IPS DF 4.7 (cell line): ENCODE measurements around the gene OSBPL3.

ENCODE experiments used
- DNase-seq: peaks from one replicate; pipeline ENCODE4 v3.0.0-alpha.2; 2013; ENCODE audit warnings: low spot score; ENCODE audit errors: extremely low read depth

OSBPL3 gene

GRCh38 chr7:24866004-24866615 lies 113.9 kb downstream of the OSBPL3 start:
- no peak for DNase-seq

DNA sequence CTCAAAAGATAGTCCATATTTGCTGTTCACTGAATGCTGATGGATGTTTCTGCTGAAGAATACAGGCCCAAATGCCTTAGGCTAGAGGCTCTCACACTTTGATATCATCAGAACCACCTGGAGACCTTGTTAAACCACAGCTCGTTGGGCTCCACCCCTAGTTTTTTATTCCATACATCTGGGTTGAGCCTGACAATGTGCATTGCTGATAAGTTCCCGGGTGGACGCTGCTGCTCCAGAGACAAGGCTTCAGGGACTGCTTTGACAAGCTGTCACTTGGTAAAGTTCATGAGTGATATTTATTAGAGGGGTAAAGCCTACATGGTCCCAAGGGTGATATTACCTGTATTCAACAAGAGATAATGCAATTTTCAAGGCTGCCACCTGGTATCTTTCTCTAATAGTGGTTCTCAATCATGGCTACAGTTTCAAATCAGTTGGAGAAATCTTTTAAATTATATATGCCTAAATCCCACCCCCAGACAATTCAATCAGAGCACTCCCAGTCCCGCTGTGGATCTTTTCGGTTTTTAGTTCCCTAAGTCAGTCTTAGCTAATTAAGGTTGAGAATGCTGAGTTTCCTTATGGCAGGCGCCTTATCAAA lies 115.7 kb downstream of the OSBPL3 start:
- no peak for DNase-seq

DNA sequence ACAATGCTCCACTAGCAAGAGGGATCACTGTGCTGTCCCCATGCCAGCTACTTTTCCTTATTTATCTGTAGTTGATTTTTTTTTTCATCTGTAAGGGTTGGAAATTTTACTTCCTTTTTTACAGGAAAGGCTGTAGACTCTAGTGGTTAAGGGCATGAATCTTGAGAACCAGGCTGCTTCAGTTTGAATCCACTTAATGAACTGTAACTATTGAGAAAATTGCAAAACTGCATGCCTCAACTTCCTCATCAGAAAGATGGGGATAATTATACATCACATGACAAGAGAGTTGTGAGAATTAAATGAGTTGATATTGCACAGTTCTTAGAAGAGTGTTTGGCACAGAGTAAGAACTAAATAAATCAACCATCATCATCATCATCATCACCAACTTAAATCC lies 116.4 kb downstream of the OSBPL3 start:
- DNase-seq = no peak

DNA sequence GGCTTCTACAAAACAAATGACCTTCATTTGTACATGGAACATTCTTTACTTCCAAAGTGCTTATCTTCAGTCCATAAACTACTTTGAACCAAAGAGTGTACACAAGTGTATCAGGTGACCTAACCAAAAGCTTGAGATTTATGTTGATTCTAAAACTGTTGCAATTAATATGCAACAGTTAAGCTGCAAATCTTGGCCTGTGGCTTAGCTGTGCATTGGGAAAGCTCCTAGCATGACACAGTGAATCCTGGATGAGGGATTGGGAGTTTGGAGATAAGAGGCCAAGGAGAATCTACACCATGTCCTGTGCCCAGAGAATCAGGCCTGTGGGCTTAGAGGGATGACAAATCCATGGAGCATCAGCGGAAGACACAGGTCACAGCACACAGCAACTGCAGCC lies 117.5 kb downstream of the OSBPL3 start:
- DNase-seq = no peak

DNA sequence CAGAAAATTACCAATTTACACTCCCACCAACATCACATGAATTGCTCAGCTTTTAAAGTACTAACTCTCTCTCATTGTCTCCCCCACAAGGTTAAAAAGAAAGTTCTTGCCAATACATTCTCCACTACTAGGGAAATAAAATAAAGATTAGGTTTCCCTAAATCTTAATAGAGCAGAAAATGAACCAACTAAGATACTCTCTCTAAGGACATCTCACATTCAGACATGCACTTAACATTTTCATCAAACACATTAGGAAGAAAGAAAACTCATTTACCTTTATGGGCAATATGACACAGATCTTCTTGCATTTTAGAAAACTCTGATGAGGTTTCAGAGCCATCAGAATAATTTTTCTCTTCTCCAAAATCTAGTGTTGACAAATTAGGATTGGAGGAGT lies 118.6 kb downstream of the OSBPL3 start:
- no peak for DNase-seq

- DNase-seq = no peak
Observed at GRCh38 chr7:24860611-24861010, 119.4 kb downstream of the OSBPL3 start.

DNA sequence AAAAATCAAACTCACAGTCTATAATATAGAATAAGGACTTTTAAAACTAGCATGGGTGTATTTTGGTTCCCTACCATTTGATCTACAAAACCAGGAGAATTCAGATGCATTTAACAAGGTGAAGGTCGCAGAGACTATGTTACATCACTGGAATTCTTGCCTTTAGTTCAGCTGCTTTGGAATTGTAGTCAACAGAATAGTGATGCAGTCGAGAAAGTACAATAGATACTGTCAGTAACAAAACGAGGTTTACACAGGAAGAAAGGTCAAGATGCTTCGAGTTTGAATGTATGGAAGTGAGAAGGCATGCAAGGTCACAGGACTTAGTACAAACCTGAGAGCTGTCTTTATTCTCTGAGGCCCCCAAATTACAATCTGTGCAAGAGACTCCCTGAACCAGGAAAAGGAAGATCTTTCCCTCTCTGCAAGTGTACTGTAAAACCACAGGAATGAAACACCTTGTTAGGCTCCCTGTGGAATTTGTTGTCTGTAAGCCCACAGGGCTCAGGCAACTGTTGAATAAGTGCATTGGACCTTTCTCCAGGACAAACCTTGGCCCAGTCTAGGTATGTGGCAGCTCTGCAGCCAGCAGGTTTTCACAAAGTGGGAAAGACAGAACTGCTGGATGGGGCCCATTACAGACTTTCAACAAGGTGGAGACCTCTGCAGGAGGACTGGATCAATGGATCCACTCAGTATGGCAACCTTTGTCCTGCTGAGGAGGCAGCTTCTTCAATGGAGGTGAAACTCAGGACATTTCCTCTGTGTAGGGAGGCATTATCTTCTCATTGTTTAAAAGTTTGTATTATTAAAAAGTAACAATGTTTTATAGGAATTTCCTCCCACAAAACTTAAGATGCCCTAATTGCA lies 121.6 kb downstream of the OSBPL3 start:
- no peak for DNase-seq

- DNase-seq = no peak
Observed at GRCh38 chr7:24857623-24858022, 122.4 kb downstream of the OSBPL3 start.

DNA sequence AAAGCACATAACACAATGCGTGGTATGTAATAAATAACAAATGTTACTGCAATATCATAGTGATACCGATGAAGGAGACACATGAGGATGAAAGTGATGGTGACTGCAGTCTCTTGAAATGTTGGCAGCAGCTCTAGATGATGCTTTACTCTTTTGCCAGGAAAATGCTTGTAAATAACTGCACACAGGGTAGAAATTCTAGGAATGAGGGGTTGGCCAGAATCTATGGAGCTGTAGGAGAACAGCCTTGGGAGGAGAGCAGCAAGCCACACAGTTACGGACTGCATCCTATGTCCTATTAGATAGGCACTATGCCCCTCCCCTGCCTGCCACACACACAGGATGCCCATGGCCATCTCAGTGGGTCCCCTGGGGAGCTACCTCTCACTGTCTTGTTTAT lies 125.1 kb downstream of the OSBPL3 start:
- no peak for DNase-seq

- no peak for DNase-seq
Observed at GRCh38 chr7:24851786-24852185, 128.2 kb downstream of the OSBPL3 start.

- no peak for DNase-seq
Observed at GRCh38 chr7:24848878-24849277, 131.1 kb downstream of the OSBPL3 start.

GRCh38 chr7:24847754-24848153 lies 132.2 kb downstream of the OSBPL3 start:
- DNase-seq = no peak

DNA sequence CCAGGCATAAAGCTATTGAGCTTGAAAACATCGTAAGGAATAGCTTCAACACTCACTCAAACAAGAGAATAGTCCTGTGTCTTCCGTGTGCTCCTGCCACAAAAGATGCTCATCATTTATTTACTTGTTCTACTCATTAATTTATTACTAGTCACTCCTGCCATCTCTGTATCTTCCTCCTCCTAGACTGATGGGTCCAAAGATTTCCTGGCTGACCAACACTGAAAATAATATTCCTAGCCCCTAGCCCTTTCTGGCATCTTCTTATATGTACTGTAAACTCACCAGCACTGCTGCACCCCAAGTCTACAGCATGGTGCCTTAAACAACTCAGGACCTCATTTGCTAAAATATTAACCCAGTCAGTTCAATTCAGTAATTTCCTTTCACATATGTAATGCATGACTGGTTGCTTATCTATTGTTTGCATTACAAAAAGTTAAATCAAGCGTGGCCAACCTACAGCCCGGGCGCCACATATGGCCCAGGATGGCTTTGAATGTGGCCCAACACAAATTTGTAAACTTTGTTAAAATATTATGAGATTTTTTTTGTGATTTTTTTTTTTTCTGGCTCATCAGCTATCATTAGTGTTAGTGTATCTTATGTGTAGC lies 136.1 kb downstream of the OSBPL3 start:
- DNase-seq = no peak

DNA sequence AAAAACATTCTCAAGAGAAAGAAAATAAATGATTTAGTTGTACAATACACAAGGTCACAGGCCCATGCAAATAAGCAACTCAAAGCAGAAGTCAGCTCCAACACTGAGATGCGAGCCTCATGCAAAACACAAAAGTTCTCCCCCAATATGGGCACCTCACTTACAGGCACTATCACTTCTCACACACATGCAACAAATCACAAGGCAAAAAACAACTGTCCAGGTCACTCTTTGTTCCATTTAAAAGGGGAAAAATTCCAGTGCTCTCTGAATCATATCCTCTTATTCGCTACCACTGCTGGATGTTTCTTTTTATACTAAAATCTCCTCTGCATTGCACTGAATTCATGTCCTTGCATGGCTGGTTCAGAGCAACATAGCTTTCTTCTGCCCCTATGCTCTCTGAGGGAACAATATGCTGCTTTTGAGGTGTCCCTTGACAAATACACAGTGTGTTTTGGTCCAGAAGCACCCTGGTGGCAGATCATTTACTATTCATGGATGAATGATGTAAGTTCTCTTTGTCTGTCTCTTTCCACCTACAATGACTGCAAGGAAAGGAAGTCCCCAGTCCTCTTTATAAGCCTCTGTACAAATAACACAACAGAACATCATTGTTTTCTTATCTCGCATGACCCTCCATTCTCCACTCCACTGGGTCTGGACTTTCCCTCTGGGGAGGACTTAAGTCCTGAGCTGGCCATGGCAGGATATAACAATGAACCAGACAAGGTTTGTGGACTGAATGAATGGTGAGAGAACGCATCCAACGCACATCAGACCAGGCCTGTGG lies 137.3 kb downstream of the OSBPL3 start:
- DNase-seq = no peak

DNA sequence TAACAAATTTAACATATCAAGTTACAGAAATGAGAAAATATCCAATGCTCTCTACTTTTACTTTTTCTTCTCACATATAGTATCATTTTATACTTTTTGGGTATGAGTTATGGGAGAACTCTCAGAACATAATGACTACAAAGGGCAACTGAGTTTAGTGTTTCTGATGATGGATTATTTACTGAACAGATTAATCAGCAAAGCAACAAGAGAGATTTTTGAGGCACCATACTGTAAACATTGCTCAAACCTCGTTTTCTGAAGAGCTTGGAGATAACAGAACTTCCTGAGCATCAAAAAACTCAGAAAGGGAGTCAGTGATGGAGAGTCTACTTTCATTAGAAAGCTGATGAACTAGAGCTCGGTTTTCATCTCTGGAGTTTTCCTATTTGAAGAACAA lies 137.9 kb downstream of the OSBPL3 start:
- no peak for DNase-seq

DNA sequence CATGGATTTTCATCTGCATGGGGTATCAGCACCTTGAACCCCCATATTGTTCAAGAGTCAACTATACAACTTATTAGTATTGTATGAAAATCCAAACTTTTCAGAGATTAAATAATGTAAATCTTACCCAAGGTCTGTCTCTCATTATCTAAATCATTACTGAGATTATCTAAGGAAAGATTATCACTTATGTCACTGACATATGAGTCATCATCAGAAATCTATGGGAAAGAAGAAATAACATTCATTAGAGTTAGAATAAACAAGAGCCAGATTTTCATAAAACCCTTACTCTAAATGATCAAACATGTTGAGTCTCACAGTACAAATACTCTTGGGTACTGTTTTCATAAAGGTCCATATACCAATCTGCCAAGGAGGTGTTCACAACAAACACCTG lies 139.4 kb downstream of the OSBPL3 start:
- DNase-seq = no peak

DNA sequence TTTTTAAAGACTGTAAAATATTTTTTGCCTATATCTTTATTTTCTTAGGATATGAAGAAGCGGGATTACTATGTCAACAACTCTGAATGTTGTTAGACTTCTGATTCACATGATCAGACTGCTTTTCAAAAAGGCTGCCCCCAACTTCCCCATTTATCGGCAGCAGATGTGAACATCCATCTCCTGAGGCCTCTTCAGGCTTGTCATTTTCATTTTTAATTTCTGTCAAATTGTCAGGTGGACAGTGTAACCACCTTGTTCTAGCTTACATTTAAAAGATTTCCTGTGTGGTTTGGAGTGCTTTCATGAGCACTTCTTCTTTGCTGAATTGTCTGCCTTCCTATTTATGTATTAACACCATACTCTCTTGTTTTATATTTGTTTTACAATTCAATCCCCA lies 143.9 kb downstream of the OSBPL3 start:
- no peak for DNase-seq

DNA sequence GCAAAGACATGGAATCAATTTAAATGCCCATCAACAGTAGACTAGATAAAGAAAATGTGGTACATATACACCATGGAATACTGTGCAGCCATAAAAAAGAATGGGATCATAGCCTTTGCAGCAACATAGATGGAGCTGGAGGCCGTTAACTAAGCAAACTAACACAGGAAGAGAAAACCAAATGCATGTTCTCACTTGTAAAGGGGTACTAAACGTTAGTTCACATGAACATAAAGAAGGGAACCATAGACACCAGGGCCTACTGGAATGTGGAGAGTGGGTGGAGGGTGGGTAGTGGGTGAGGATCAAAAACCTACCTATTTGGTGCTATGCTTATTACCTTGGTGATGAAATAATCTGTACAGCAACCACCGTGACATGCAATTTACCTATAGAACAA lies 144.3 kb downstream of the OSBPL3 start:
- no peak for DNase-seq

DNA sequence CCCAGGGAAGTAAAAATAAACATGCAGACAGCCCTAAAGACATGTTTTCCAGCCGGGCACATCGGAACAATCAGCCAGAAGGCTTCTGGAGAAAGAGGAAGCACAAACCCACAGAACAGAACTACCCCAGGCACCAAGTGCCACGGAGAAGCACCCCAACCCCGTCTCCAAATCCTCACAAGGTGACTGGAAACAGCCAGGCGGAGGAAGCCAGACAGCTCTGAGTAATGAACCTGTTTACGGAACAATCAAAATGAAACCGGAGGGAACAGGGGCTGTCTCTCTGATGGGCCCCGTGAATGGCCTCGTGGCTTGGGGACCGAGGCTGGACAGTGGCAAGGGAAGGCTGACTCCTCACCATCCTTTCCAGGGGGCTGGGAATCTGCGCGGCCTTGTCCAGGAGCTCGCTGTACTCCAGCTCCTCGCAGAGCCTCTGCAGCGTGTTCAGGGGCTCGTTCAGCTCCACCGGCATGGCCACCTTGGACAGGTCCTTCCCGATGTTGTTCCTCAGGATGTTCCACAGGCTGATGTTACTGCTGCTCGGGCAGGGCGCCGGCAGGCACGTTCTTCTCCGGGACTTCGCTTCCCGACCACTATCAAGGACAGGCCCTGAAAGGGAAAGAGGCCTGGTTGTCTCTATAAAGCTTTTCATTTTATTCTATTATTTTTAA lies 145.7 kb downstream of the OSBPL3 start:
- DNase-seq = no peak

DNA sequence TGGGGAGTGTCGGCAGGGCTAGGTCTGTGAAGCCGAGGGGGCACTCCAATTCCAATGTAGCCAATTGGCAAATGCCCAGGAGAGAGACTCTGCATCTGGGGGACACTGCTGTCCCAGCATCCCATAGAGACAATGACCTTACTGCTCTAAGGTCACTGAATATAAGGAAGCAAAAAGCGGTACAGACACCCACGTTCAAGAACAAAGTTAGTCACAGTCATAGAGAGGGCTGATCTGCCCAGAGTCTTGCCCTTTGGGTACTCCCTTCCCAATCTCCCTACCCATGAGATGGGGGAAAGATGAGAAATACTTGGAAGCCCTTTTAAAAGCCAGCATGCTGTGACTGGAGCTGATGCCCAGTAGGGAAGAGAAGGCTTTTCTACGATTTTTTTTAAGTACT lies 146.4 kb downstream of the OSBPL3 start:
- DNase-seq = no peak

DNA sequence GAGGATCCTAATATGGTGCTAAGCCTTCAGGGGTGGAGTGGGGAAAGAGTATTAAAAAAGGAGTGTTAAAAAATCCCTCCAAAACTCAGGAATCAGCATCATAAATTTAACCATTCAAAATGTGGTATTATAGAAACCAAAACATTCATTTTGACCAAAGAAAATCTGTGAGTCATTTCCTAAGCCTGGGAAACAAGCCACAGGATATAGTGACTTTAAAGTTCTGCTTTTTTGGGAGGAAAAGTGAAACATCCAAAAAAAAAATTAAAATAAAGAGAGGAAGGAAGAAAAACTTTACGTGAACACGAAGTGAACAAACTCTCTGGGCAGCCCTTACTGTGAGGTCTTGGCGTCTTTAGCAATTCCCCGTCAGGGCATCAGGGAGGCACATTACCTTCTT lies 148.7 kb downstream of the OSBPL3 start:
- no peak for DNase-seq
